ENCODE results near the gene ZNF771. TPM values are rescaled to one million over a fixed set of nuclear protein-coding genes. Genes with fewer than 3 reads are reported as not detected.
A peak's percentile ranks its signal among the peaks of the same experiment; 100 is the strongest.

Gene ZNF771
- total RNA-seq, 2 experiments from 2014 or later: 0.80 to 1.2 TPM

DNA sequence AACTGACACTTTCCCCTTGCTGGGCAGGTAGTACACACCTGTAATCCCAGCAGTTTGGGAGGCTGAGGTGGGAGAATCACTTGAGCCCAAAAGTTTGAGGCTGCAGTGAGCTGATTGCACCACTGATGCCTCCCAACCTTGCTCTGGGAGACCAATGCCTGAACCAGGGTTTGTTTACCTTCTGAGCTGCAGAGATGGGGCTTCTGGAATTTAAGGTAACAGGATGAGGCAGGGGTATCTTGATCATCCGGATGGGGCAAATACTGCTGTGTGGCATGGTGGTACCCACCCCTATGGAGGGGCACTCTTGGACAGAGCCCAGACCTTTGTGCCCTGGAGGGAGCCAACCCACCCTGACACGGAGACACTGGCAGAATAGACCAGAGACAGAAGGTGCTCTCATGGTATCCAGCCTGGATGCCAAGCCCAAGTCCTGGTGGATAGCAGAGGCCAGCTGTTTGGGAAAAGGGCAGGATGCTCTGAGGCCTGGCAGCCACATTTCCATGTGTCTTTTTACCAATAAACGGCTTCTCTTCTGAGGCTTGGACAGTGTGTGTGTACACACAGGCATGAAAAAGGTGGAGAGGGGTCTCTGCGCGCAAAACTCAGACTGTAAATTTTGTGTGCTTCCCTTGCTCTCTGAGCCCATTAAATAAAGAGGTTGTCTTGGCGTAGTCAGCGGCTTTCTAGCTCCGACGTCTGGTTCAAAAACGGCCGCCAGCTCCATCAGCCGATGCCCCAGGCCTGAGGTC, 7.8 kb upstream of the ZNF771 start:
- H3K4me3 Mint-ChIP-seq: peak overlapping the region; percentile 91
- Histone ChIP-seq H3K9me3 (ENCODE audit: control insufficient read depth in 1 of 2, insufficient read depth in 1 of 2, low read length in 2 of 2) (no peaks in the 10 kb centered on the region), H3K27me3 (ENCODE audit: control insufficient read depth in 1 of 2, insufficient read depth in 2 of 2, low read length in 2 of 2) (no peaks in the 10 kb centered on the region), H3K4me3 (ENCODE audit: low read length) (peak overlapping the region; percentile 81), H3K4me1 (ENCODE audit: insufficient read depth, low read length) (peaks cover 49% of the 10 kb centered on the region), H3K36me3 (ENCODE audit: insufficient read depth, low read length) (peaks cover 19% of the 10 kb centered on the region), H3K27ac (ENCODE audit: low read depth in 1 of 2, low read length in 2 of 2) (no peak overlapping the region)
- H3K27me3 Mint-ChIP-seq: no peaks in the 10 kb centered on the region
- TF ChIP-seq, protein P1, sequence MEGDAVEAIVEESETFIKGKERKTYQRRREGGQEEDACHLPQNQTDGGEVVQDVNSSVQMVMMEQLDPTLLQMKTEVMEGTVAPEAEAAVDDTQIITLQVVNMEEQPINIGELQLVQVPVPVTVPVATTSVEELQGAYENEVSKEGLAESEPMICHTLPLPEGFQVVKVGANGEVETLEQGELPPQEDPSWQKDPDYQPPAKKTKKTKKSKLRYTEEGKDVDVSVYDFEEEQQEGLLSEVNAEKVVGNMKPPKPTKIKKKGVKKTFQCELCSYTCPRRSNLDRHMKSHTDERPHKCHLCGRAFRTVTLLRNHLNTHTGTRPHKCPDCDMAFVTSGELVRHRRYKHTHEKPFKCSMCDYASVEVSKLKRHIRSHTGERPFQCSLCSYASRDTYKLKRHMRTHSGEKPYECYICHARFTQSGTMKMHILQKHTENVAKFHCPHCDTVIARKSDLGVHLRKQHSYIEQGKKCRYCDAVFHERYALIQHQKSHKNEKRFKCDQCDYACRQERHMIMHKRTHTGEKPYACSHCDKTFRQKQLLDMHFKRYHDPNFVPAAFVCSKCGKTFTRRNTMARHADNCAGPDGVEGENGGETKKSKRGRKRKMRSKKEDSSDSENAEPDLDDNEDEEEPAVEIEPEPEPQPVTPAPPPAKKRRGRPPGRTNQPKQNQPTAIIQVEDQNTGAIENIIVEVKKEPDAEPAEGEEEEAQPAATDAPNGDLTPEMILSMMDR (IDR thresholded peaks at IDR 0.05): no peak
- no peaks in the 10 kb centered on the region for H3K9me3 Mint-ChIP-seq
- DNase-seq (no peak), ATAC-seq (ENCODE audit: poor library complexity) (no peak)
- peaks cover 48% of the 10 kb centered on the region for H3K4me1 Mint-ChIP-seq (ENCODE audit: low read depth)
- H3K27ac Mint-ChIP-seq: peak overlapping the region; percentile 76
- POLR2A ChIA-PET: interaction anchor here (0.8 to 9.0 kb wide), 2 partner anchors 19 to 29 kb away, joined by 3 to 147 read pairs; partner anchors contain the start of genes SEPTIN1 and TBC1D10B
- H3K36me3 Mint-ChIP-seq (ENCODE audit: low read depth): peaks cover 13% of the 10 kb centered on the region
- CTCF ChIA-PET: interaction anchor here (2.2 kb wide), 1 partner anchor 10 kb away, joined by 10 read pairs; no protein-coding TSS in a partner anchor
- intact Hi-C loops (cut with DNase I, micrococcal nuclease): loop anchor here (10.0 kb wide), 2 partner anchors 45 to 335 kb away; partner anchors contain the start of genes CD2BP2 (in 2 of the 2) and ALDOA (in 1 of the 2)

DNA sequence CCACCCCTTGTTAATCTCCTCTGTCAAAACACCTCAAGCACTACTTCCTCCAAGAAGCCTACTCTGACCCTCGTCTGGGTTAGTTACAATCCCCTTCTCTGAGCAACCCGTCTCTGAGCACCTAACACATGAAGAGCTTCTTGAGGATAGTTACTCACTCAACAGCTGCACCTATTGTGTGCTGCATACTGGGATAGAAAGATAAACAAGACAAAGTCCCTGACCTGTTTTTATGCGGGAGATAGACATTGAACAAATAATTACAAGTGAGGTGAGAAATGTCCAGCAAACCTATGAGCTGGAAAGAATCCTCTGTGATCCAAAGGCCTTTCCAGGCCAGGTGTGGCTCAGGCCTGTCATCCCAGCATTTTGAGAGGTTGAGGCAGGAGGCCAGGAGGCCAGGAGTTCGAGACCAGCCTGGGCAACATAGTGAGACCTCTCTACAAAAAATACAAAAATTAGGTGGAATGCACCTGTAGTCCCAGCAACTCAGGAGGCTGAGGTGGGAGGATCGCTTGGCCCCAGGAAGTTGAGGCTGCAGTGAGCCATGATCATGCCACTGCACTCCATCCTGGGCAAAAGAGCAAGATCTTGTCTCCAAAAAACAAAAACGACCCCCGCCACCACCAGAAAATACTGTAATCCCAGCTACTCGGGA, 5.5 kb upstream of the ZNF771 start:
- no peak overlapping the region for H3K27ac Mint-ChIP-seq

DNA sequence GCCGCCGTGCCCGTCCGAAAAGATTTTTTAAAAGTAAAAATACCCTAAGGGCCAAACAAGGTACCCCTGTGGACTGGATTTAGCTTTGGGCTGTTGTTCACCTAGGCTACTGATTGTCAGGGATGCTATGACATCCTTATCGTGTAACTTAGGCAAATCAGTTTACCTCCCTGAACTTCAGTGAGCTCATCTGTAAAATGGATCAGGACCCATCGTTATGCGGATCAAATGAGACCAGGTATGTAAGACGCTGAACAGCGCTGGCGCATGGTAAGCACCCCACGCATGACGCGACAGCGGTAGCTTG, 658 bp upstream of the ZNF771 start:
- Histone ChIP-seq H3K36me3 (ENCODE audit: insufficient read depth, low read length) (peaks cover 4% of the 10 kb centered on the region), H3K9me3 (ENCODE audit: control insufficient read depth in 1 of 2, insufficient read depth in 1 of 2, low read length in 2 of 2) (no peaks in the 10 kb centered on the region), H3K27me3 (ENCODE audit: control insufficient read depth in 1 of 2, insufficient read depth in 2 of 2, low read length in 2 of 2) (no peaks in the 10 kb centered on the region), H3K4me1 (ENCODE audit: insufficient read depth, low read length) (peaks cover 31% of the 10 kb centered on the region), H3K27ac (ENCODE audit: low read depth in 1 of 2, low read length in 2 of 2) (peak overlapping the region; percentile 66 to 67), H3K4me3 (ENCODE audit: low read length) (peak overlapping the region; percentile 69)
- POLR2A ChIA-PET: interaction anchor here (0.7 to 5.1 kb wide), 20 partner anchors 9 to 341 kb away, joined by 3 to 131 read pairs (median 4); partner anchors contain the start of genes ALDOA, CD2BP2, DCTPP1 and FBRS
- Mint-ChIP-seq H3K4me1 (ENCODE audit: low read depth) (peaks cover 22% of the 10 kb centered on the region), H3K27me3 (no peaks in the 10 kb centered on the region), H3K36me3 (ENCODE audit: low read depth) (peaks cover 5% of the 10 kb centered on the region), H3K4me3 (peak overlapping the region; percentile 97), H3K9me3 (no peaks in the 10 kb centered on the region), H3K27ac (peak overlapping the region; percentile 79)
- intact Hi-C loops (cut with DNase I, micrococcal nuclease): loop anchor here (5.0 to 10.0 kb wide), 3 partner anchors 34 to 342 kb away; partner anchors contain the start of genes CD2BP2 (in 2 of the 2), ALDOA (in 1 of the 2), MYL11 (in 1 of the 2) and TBC1D10B (in 1 of the 2)
- TF ChIP-seq, protein P1 (IDR thresholded peaks at IDR 0.05): no peak
- CTCF ChIA-PET: interaction anchor here (0.6 to 2.8 kb wide), 10 partner anchors 11 to 228 kb away, joined by 3 to 10 read pairs (median 3); partner anchors contain the start of genes DCTPP1, SEPTIN1 and ZNF48
- ATAC-seq (ENCODE audit: poor library complexity) (peak; percentile 45), DNase-seq (no peak)

More for the DNA sequence above, 5.5 kb upstream of the ZNF771 start:
- CTCF ChIA-PET: interaction anchor here (0.6 to 1.6 kb wide), 2 partner anchors 9 to 310 kb away, joined by 3 to 4 read pairs; partner anchors contain the start of gene TBX6
- Histone ChIP-seq H3K27me3 (ENCODE audit: control insufficient read depth in 1 of 2, insufficient read depth in 2 of 2, low read length in 2 of 2) (no peaks in the 10 kb centered on the region), H3K36me3 (ENCODE audit: insufficient read depth, low read length) (peaks cover 19% of the 10 kb centered on the region), H3K4me3 (ENCODE audit: low read length) (no peak overlapping the region), H3K4me1 (ENCODE audit: insufficient read depth, low read length) (peaks cover 36% of the 10 kb centered on the region), H3K9me3 (ENCODE audit: control insufficient read depth in 1 of 2, insufficient read depth in 1 of 2, low read length in 2 of 2) (no peaks in the 10 kb centered on the region), H3K27ac (ENCODE audit: low read depth in 1 of 2, low read length in 2 of 2) (no peak overlapping the region)
- peaks cover 36% of the 10 kb centered on the region for H3K4me1 Mint-ChIP-seq (ENCODE audit: low read depth)
- no peak for DNase-seq
- H3K36me3 Mint-ChIP-seq (ENCODE audit: low read depth): peaks cover 11% of the 10 kb centered on the region
- intact Hi-C loops (cut with DNase I, micrococcal nuclease): loop anchor here (10.0 kb wide), 2 partner anchors 47 to 337 kb away; partner anchors contain the start of genes CD2BP2 (in 2 of the 2) and ALDOA (in 1 of the 2)
- POLR2A ChIA-PET: interaction anchor here (1.0 to 2.0 kb wide), 2 partner anchors 10 to 16 kb away, joined by 3 to 7 read pairs; no protein-coding TSS in a partner anchor
- H3K27me3 Mint-ChIP-seq: no peaks in the 10 kb centered on the region
- peak overlapping the region; percentile 91 for H3K4me3 Mint-ChIP-seq
- TF ChIP-seq, protein P1 (IDR thresholded peaks at IDR 0.05): no peak
- ATAC-seq (ENCODE audit: poor library complexity): no peak
- no peaks in the 10 kb centered on the region for H3K9me3 Mint-ChIP-seq
